ENCODE results near the gene FAM151B. TPM values are rescaled to one million over a fixed set of nuclear protein-coding genes. Genes with fewer than 3 reads are reported as not detected.

FAM151B gene
- total and polyA plus RNA-seq, 2 of the 13 experiments (the other 11 are each of a cell fraction or from before 2014, with no cell fraction given): 0.61 to 1.0 TPM

DNA sequence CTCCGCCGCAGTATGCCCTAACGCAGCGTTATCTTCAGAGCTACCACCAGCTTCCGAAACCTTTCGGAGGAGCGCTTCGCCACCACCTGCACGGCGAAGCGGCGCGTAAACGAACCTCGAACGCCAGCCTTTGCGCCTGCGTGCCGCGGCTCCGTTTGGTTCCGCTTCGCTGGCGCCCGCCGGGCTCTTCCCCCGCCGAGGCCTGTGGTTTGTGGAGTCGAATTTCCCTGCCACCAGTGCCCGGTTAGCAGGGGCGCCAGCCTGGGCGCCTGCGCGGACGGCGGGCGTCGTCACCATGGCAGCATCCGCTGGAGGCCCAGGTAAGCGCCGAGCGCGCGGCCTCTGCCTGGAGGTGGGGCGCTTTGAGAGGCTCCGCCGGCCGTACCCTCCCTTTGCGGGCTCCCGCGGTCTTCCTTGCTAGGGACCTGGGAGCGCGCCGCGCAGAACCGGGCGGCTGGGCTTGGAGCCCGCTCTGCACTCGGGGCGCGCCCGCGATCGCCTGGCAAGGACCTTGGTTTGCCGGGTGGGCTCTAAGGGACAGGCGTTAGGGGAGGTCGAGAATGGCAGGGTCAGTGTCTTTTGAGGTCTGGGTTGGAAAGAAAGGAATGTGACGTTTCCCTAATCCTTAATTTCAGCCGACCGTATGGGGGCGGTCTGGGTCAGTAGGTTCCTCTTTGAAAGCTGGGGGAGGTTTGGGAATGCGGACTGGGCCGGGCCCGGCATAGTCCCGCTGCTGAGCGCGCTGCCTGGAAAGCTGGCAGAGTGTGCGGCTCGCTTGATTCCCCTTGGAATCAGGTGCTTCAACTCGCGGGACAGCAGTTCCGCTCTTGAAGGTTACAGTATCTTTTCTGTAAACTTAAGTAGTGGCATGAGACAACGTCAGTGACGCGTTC, at the start of gene FAM151B (continued):
- TF ChIP-seq PAX8 (CRISPR knock-in tag; IDR thresholded peaks at IDR 0.05; ENCODE audit: borderline replicate concordance): 0 out of 2 replicates have a peak, but pooled peaks have one; percentile 16
- TF ChIP-seq, protein P1, sequence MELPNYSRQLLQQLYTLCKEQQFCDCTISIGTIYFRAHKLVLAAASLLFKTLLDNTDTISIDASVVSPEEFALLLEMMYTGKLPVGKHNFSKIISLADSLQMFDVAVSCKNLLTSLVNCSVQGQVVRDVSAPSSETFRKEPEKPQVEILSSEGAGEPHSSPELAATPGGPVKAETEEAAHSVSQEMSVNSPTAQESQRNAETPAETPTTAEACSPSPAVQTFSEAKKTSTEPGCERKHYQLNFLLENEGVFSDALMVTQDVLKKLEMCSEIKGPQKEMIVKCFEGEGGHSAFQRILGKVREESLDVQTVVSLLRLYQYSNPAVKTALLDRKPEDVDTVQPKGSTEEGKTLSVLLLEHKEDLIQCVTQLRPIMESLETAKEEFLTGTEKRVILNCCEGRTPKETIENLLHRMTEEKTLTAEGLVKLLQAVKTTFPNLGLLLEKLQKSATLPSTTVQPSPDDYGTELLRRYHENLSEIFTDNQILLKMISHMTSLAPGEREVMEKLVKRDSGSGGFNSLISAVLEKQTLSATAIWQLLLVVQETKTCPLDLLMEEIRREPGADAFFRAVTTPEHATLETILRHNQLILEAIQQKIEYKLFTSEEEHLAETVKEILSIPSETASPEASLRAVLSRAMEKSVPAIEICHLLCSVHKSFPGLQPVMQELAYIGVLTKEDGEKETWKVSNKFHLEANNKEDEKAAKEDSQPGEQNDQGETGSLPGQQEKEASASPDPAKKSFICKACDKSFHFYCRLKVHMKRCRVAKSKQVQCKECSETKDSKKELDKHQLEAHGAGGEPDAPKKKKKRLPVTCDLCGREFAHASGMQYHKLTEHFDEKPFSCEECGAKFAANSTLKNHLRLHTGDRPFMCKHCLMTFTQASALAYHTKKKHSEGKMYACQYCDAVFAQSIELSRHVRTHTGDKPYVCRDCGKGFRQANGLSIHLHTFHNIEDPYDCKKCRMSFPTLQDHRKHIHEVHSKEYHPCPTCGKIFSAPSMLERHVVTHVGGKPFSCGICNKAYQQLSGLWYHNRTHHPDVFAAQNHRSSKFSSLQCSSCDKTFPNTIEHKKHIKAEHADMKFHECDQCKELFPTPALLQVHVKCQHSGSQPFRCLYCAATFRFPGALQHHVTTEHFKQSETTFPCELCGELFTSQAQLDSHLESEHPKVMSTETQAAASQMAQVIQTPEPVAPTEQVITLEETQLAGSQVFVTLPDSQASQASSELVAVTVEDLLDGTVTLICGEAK (IDR thresholded peaks at IDR 0.05): no peak
- TF ChIP-seq, protein P1 (CRISPR knock-in tag; IDR thresholded peaks at IDR 0.05): peak; percentile 33; the same call in 1 of the 2 replicates
- 0 out of 2 replicates have a peak, but pooled peaks have one; percentile 66 for TF ChIP-seq ZNF567 (CRISPR knock-in tag; IDR thresholded peaks at IDR 0.05; ENCODE audit: borderline replicate concordance)
- peak; percentile 33; the same call in 1 of the 2 replicates for TF ChIP-seq EEA1 (CRISPR knock-in tag; IDR thresholded peaks at IDR 0.05; ENCODE audit: borderline replicate concordance)
- peak; percentile 79; the same call in 1 of the 2 replicates for TF ChIP-seq ZNF350 (CRISPR knock-in tag; IDR thresholded peaks at IDR 0.05; ENCODE audit: borderline replicate concordance, low read depth)
- peak; percentile 12; the same call in 1 of the 2 replicates for TF ChIP-seq PHF20 (CRISPR knock-in tag; IDR thresholded peaks at IDR 0.05)
- peak; percentile 34; the same call in 1 of the 2 replicates for TF ChIP-seq ZNF816 (CRISPR knock-in tag; IDR thresholded peaks at IDR 0.05; ENCODE audit: borderline replicate concordance)
- TF ChIP-seq FLYWCH1 (CRISPR knock-in tag; IDR thresholded peaks at IDR 0.05): no peak
- TF ChIP-seq TARDBP (CRISPR knock-in tag; IDR thresholded peaks at IDR 0.05): peak; percentile 25
- no peak for TF ChIP-seq ZNF83 (CRISPR knock-in tag; IDR thresholded peaks at IDR 0.05; ENCODE audit: borderline replicate concordance)
- peak; percentile 86 for TF ChIP-seq ATF7-NPFF (CRISPR knock-in tag; IDR thresholded peaks at IDR 0.05; ENCODE audit: low read depth)
- TF ChIP-seq HNF4G (IDR thresholded peaks at IDR 0.05; ENCODE audit: borderline replicate concordance, low read depth, low read length): no peak
- 0 out of 2 replicates have a peak, but pooled peaks have one; percentile 55 for TF ChIP-seq HNF4G (CRISPR knock-in tag; IDR thresholded peaks at IDR 0.05; ENCODE audit: borderline replicate concordance, low read depth)
- TF ChIP-seq, protein P2, sequence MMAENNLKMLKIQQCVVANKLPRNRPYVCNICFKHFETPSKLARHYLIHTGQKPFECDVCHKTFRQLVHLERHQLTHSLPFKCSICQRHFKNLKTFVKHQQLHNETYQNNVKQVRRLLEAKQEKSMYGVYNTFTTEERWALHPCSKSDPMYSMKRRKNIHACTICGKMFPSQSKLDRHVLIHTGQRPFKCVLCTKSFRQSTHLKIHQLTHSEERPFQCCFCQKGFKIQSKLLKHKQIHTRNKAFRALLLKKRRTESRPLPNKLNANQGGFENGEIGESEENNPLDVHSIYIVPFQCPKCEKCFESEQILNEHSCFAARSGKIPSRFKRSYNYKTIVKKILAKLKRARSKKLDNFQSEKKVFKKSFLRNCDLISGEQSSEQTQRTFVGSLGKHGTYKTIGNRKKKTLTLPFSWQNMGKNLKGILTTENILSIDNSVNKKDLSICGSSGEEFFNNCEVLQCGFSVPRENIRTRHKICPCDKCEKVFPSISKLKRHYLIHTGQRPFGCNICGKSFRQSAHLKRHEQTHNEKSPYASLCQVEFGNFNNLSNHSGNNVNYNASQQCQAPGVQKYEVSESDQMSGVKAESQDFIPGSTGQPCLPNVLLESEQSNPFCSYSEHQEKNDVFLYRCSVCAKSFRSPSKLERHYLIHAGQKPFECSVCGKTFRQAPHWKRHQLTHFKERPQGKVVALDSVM (CRISPR knock-in tag; IDR thresholded peaks at IDR 0.05): peak; percentile 93
- TF ChIP-seq ZNF546 (CRISPR knock-in tag; conservative IDR thresholded peaks at IDR 0.05): no peak

Data from HepG2 (cell line).